Stimulated activated CD8-positive, alpha-beta memory T cell treated with anti-CD3 and anti-CD28 coated beads, Interleukin-12 subunit alpha, Interleukin-12 subunit beta, amount 100 ng/mL, for 24 hours (primary cell): ENCODE data around the gene ZNF521.
"Not testable (repeated sequence)": the region's sequence is repeated elsewhere in the genome, so short reads cannot be mapped to it uniquely, and the experiment has no call there.

Experiments
- DNase-seq: peaks from one replicate; pipeline ENCODE4 v3.0.0-alpha.2; 2020; ENCODE audit errors: extremely low read depth

The ZNF521 gene

GRCh38 chr18:25289001-25289631 lies 62.9 kb downstream of the ZNF521 start:
- no peak for DNase-seq

GRCh38 chr18:25288340-25288938 lies 63.5 kb downstream of the ZNF521 start:
- DNase-seq: no peak

- DNase-seq: no peak
These were observed 64.9 kb downstream of the ZNF521 start for GRCh38 chr18:25287106-25287505.

- DNase-seq: no peak
These were observed 67.0 kb downstream of the ZNF521 start for GRCh38 chr18:25284861-25285550.

- no peak for DNase-seq
These were observed 67.7 kb downstream of the ZNF521 start for GRCh38 chr18:25284281-25284680.

GRCh38 chr18:25283781-25284180 lies 68.2 kb downstream of the ZNF521 start:
- no peak for DNase-seq

- no peak for DNase-seq
These were observed 68.9 kb downstream of the ZNF521 start for GRCh38 chr18:25282896-25283703.

- no peak for DNase-seq
These were observed 69.7 kb downstream of the ZNF521 start for GRCh38 chr18:25282282-25282681.

GRCh38 chr18:25281556-25281955 lies 70.4 kb downstream of the ZNF521 start:
- no peak for DNase-seq

- DNase-seq: no peak
These were observed 72.0 kb downstream of the ZNF521 start for GRCh38 chr18:25279961-25280360.

- no peak for DNase-seq
These were observed 72.4 kb downstream of the ZNF521 start for GRCh38 chr18:25279556-25279955.

- no peak for DNase-seq
These were observed 72.8 kb downstream of the ZNF521 start for GRCh38 chr18:25279133-25279532.

GRCh38 chr18:25278394-25278793 lies 73.6 kb downstream of the ZNF521 start:
- DNase-seq: no peak

GRCh38 chr18:25275412-25276001 lies 76.5 kb downstream of the ZNF521 start:
- no peak for DNase-seq

GRCh38 chr18:25274926-25275325 lies 77.0 kb downstream of the ZNF521 start:
- no peak for DNase-seq

- not testable (repeated sequence) for DNase-seq
These were observed 84.9 kb downstream of the ZNF521 start for GRCh38 chr18:25266931-25267527.

- DNase-seq: no peak
These were observed 89.0 kb downstream of the ZNF521 start for GRCh38 chr18:25262920-25263319.

GRCh38 chr18:25261768-25262167 lies 90.2 kb downstream of the ZNF521 start:
- DNase-seq: no peak

- no peak for DNase-seq
These were observed 95.5 kb downstream of the ZNF521 start for GRCh38 chr18:25256439-25256838.

- no peak for DNase-seq
These were observed 98.2 kb downstream of the ZNF521 start for GRCh38 chr18:25253779-25254178.

- DNase-seq: no peak
These were observed 98.8 kb downstream of the ZNF521 start for GRCh38 chr18:25253136-25253535.

GRCh38 chr18:25251068-25251467 lies 100.9 kb downstream of the ZNF521 start:
- no peak for DNase-seq
